K562 (cell line): ENCODE measurements around the gene MICAL2. TPM values are rescaled to one million over a fixed set of nuclear protein-coding genes. Genes with fewer than 3 reads are reported as not detected.

Source experiments
- CCAR2 ChIP-seq: fragments of 200-400 bp; formaldehyde crosslinking; IDR thresholded peaks from 2 replicates; pipeline ENCODE4 v1.6.1; 2017; ENCODE audit warnings: mild to moderate bottlenecking, low read depth, low read length
- FOXK2 ChIP-seq, 2 experiments: fragments of 450-650 bp; IDR thresholded peaks in 1 of 2; conservative IDR thresholded peaks in 1 of 2; 2 replicates each; pipeline ENCODE4 v1.6.1; 2016; ENCODE audit warnings: low read depth in 2 of 2, mild to moderate bottlenecking in 1 of 2
- HEY1 ChIP-seq: fragments of 250-450 bp; sonication (Bioruptor Pico); IDR thresholded peaks from 2 replicates; pipeline ENCODE4 v1.5.0; 2020; ENCODE audit warnings: mild to moderate bottlenecking, moderate library complexity, borderline replicate concordance
- JUND ChIP-seq, 2 experiments: IDR thresholded peaks; 2 replicates in 1 of 2; 3 replicates in 1 of 2; pipeline ENCODE4 v1.6.1; 2011; ENCODE audit warnings: borderline replicate concordance in 2 of 2, low read depth in 2 of 2, low read length in 2 of 2, improper control_type of control experiment in 1 of 2, missing biosample characterization in 1 of 2, missing genetic modification characterization in 1 of 2, missing genetic modification reagents in 1 of 2
- MXI1 ChIP-seq: IDR thresholded peaks from 2 replicates; pipeline ENCODE4 v1.6.1; 2011; ENCODE audit warnings: low read depth, mild to moderate bottlenecking, improper control_type of control experiment, low read length
- SREBF2 ChIP-seq: sonication (generic); formaldehyde crosslinking; IDR thresholded peaks from 2 replicates; pipeline ENCODE4 v1.4.0; 2020; ENCODE audit warnings: mild to moderate bottlenecking, missing genetic modification reagents
- SRSF1 ChIP-seq: fragments of 200-400 bp; formaldehyde crosslinking; IDR thresholded peaks from 2 replicates; pipeline ENCODE4 v1.6.1; 2017; ENCODE audit warnings: mild to moderate bottlenecking, low read depth, low read length, moderate library complexity
- TAF15 ChIP-seq: fragments of 200-400 bp; formaldehyde crosslinking; IDR thresholded peaks from 2 replicates; pipeline ENCODE4 v1.6.1; 2017; ENCODE audit warnings: mild to moderate bottlenecking, low read depth, low read length, moderate library complexity
- XRCC5 ChIP-seq: fragments of 200-400 bp; formaldehyde crosslinking; IDR thresholded peaks from 2 replicates; pipeline ENCODE4 v1.6.1; 2017; ENCODE audit warnings: low read depth, mild to moderate bottlenecking, low read length
- ZNF143 ChIP-seq: sonication (generic); formaldehyde crosslinking; IDR thresholded peaks from 2 replicates; pipeline ENCODE4 v1.9.0; 2022; ENCODE audit warnings: mild to moderate bottlenecking, missing genetic modification reagents
- ZNF212 ChIP-seq: fragments of 450-650 bp; formaldehyde crosslinking; IDR thresholded peaks from 2 replicates; pipeline ENCODE4 v1.4.0; 2020; ENCODE audit warnings: mild to moderate bottlenecking
- ZNF41 ChIP-seq: fragments of 250-450 bp; sonication (Bioruptor Pico); conservative IDR thresholded peaks from 2 replicates; pipeline ENCODE4 v1.4.0; 2020; ENCODE audit warnings: mild to moderate bottlenecking
- ZNF431 ChIP-seq: sonication (generic); formaldehyde crosslinking; IDR thresholded peaks from 2 replicates; pipeline ENCODE4 v1.8.0; 2022; ENCODE audit warnings: mild to moderate bottlenecking, missing genetic modification reagents
- polyA plus RNA-seq, 8 experiments: library from polyadenylated mRNA; depleted of rRNA in 4 of 8; stranded (reverse) in 5 of 8; unstranded in 3 of 8; fragments of >200 nt; fragmentation: Nextera tagmentation in 2 of 8; fragmentation: Illumina TruSeq in 1 of 8; extraction: Ambion mirVana in 2 of 8; extraction: Trizol in 1 of 8; gene quantifications; 2 replicates each; pipeline versions ENCODE4 v1.2.1 to v1.2.3, GENCODE V29; 2011 to 2014; ENCODE audit warnings: inconsistent platforms in 1 of 8, missing spikeins in 1 of 8
- total RNA-seq, 7 experiments: library from RNA; depleted of rRNA in 6 of 7; stranded (reverse); fragments of >200 nt in 6 of 7; fragmentation: Illumina TruSeq in 2 of 7; extraction: Trizol in 2 of 7; gene quantifications; 2 replicates each; pipeline versions ENCODE4 v1.2.1 to v1.2.3, GENCODE V29; 2011 to 2021; ENCODE audit warnings: low replicate concordance in 1 of 7
- TF ChIP-seq, protein P1 (sequence below): IDR thresholded peaks from 2 replicates; pipeline ENCODE4 v1.6.1; 2016; ENCODE audit warnings: missing genetic modification characterization, missing compliant biosample characterization
- TF ChIP-seq, protein P2 (sequence below): sonication (generic); formaldehyde crosslinking; IDR thresholded peaks from 2 replicates; pipeline ENCODE4 v1.8.0; 2022; ENCODE audit warnings: mild to moderate bottlenecking, missing genetic modification reagents, borderline replicate concordance
- TF ChIP-seq, protein P3 (sequence below): fragments of 150-350 bp; conservative IDR thresholded peaks from 2 replicates; pipeline ENCODE4 v1.6.1; 2014; ENCODE audit warnings: low read length
- TF ChIP-seq, protein P4 (sequence below): fragments of 450-650 bp; IDR thresholded peaks from 2 replicates; pipeline ENCODE4 v1.6.1; 2016; ENCODE audit warnings: borderline replicate concordance

The MICAL2 gene
- total and polyA plus RNA-seq, 9 of the 15 experiments (the other 6 are each of a cell fraction or from before 2014, with no cell fraction given), result 4.7 to 64.2 (median 33.6) TPM

DNA sequence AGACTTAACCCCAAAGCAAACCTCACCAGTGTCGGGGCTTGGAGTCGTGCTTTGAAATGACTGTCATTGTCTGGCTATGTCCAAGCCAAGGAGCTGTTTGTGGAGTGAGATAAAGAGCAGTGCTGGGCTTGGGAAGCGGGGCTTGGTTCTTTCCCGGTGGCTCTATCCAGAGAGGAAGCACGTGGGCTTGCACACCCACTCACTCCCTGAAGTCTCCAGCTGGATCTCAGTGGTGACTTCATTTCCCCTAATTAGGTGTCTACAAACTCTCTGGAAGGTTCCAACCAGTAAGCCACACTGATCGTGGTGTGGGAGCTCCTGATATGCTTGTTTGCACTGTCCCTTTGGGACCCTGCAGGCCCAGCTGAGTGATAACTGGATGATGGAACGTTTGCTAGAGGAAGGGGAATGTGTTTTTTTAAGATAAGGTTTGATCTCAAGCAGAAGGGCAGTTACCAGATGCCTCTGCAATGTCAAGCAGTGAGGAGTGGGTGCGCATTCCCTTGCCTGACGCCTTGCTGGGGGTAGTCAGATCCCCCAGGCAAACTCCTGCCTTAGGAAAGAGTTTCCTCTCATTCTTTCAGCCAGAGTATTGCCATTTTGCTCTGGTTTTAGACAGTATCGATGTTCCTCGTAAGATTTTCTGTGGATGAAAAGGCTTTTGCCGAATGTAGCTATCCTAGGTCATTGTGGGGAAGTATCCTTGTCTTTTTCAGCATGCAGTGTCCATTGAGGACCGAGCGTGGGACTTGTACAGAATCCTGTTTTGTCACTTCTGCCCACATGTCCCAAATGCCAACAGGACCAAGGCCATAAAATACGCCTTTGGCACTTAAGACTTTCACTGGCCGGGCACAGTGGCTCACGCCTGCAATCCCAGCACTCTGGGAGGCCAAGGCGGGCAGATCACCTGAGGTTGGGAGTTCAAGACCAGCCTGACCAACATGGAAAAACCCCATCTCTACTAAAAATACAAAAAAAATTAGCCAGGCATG, 90.9 kb downstream of the MICAL2 start (continued):
- TF ChIP-seq, protein P1, sequence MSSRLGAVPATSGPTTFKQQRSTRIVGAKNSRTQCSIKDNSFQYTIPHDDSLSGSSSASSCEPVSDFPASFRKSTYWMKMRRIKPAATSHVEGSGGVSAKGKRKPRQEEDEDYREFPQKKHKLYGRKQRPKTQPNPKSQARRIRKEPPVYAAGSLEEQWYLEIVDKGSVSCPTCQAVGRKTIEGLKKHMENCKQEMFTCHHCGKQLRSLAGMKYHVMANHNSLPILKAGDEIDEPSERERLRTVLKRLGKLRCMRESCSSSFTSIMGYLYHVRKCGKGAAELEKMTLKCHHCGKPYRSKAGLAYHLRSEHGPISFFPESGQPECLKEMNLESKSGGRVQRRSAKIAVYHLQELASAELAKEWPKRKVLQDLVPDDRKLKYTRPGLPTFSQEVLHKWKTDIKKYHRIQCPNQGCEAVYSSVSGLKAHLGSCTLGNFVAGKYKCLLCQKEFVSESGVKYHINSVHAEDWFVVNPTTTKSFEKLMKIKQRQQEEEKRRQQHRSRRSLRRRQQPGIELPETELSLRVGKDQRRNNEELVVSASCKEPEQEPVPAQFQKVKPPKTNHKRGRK (tag), result no peak
- TF ChIP-seq, protein P2, sequence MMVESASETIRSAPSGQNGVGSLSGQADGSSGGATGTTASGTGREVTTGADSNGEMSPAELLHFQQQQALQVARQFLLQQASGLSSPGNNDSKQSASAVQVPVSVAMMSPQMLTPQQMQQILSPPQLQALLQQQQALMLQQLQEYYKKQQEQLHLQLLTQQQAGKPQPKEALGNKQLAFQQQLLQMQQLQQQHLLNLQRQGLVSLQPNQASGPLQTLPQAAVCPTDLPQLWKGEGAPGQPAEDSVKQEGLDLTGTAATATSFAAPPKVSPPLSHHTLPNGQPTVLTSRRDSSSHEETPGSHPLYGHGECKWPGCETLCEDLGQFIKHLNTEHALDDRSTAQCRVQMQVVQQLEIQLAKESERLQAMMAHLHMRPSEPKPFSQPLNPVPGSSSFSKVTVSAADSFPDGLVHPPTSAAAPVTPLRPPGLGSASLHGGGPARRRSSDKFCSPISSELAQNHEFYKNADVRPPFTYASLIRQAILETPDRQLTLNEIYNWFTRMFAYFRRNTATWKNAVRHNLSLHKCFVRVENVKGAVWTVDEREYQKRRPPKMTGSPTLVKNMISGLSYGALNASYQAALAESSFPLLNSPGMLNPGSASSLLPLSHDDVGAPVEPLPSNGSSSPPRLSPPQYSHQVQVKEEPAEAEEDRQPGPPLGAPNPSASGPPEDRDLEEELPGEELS (CRISPR knock-in tag), result 0 out of 2 replicates have a peak, but pooled peaks have one; percentile 47
- TF ChIP-seq FOXK2 (conservative IDR thresholded peaks at IDR 0.05 in 1 of 2, IDR thresholded peaks at IDR 0.05 in 1 of 2; ENCODE audit: low read depth in 2 of 2), result peak; percentile 85 to 88
- TF ChIP-seq, protein P3, sequence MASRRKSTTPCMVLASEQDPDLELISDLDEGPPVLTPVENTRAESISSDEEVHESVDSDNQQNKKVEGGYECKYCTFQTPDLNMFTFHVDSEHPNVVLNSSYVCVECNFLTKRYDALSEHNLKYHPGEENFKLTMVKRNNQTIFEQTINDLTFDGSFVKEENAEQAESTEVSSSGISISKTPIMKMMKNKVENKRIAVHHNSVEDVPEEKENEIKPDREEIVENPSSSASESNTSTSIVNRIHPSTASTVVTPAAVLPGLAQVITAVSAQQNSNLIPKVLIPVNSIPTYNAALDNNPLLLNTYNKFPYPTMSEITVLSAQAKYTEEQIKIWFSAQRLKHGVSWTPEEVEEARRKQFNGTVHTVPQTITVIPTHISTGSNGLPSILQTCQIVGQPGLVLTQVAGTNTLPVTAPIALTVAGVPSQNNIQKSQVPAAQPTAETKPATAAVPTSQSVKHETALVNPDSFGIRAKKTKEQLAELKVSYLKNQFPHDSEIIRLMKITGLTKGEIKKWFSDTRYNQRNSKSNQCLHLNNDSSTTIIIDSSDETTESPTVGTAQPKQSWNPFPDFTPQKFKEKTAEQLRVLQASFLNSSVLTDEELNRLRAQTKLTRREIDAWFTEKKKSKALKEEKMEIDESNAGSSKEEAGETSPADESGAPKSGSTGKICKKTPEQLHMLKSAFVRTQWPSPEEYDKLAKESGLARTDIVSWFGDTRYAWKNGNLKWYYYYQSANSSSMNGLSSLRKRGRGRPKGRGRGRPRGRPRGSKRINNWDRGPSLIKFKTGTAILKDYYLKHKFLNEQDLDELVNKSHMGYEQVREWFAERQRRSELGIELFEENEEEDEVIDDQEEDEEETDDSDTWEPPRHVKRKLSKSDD, result no peak
- 0 out of 2 replicates have a peak, but pooled peaks have one; percentile 36 for TF ChIP-seq CCAR2
- TF ChIP-seq JUND (IDR thresholded peaks at IDR 0.05; ENCODE audit: borderline replicate concordance, low read depth, low read length), result peak; percentile 96
- peak; percentile 98; the same call in 2 of the 3 replicates for TF ChIP-seq JUND (tag; IDR thresholded peaks at IDR 0.05; ENCODE audit: borderline replicate concordance, low read depth, low read length)
- no peak for TF ChIP-seq ZNF431 (CRISPR knock-in tag)
- no peak for TF ChIP-seq ZNF212 (CRISPR knock-in tag)
- peak; percentile 86 for TF ChIP-seq MXI1
- no peak for TF ChIP-seq ZNF41 (CRISPR knock-in tag)
- TF ChIP-seq XRCC5, result no peak; the same call in 1 of the 2 replicates
- TF ChIP-seq TAF15, result no peak
- TF ChIP-seq SREBF2, result no peak
- no peak for TF ChIP-seq SRSF1
- peak; percentile 47; the same call in 1 of the 2 replicates for TF ChIP-seq HEY1
- no peak for TF ChIP-seq ZNF143
- TF ChIP-seq, protein P4, sequence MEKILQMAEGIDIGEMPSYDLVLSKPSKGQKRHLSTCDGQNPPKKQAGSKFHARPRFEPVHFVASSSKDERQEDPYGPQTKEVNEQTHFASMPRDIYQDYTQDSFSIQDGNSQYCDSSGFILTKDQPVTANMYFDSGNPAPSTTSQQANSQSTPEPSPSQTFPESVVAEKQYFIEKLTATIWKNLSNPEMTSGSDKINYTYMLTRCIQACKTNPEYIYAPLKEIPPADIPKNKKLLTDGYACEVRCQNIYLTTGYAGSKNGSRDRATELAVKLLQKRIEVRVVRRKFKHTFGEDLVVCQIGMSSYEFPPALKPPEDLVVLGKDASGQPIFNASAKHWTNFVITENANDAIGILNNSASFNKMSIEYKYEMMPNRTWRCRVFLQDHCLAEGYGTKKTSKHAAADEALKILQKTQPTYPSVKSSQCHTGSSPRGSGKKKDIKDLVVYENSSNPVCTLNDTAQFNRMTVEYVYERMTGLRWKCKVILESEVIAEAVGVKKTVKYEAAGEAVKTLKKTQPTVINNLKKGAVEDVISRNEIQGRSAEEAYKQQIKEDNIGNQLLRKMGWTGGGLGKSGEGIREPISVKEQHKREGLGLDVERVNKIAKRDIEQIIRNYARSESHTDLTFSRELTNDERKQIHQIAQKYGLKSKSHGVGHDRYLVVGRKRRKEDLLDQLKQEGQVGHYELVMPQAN, result peak; percentile 86
